Measurements from ENCODE around the gene ZNF311. TPM values are rescaled to one million over a fixed set of nuclear protein-coding genes. Genes with fewer than 3 reads are reported as not detected.

ZNF311 gene
- total and polyA plus RNA-seq, 2 of the 13 experiments (the other 11 are each of a cell fraction or from before 2014, with no cell fraction given), result not detected

GRCh38 chr6:28980852-28981430 lies 24.2 kb downstream of the ZNF311 start (continued):
- no peak for TF ChIP-seq BATF2 (CRISPR knock-in tag; IDR thresholded peaks at IDR 0.05)
- TF ChIP-seq ZNF619 (CRISPR knock-in tag; IDR thresholded peaks at IDR 0.05), result 0 out of 2 replicates have a peak, but pooled peaks have one; percentile 65
- TF ChIP-seq ZNF543 (CRISPR knock-in tag; IDR thresholded peaks at IDR 0.05), result peak; percentile 77; the same call in 1 of the 2 replicates
- peak; percentile 99 for TF ChIP-seq TFE3 (CRISPR knock-in tag; IDR thresholded peaks at IDR 0.05)
- TF ChIP-seq ZNF143 (CRISPR knock-in tag; IDR thresholded peaks at IDR 0.05), result no peak
- TF ChIP-seq MTERF4 (CRISPR knock-in tag; IDR thresholded peaks at IDR 0.05), result no peak
- no peak for TF ChIP-seq PAF1 (CRISPR knock-in tag; IDR thresholded peaks at IDR 0.05)
- peak; percentile 97 for TF ChIP-seq NR2F6 (IDR thresholded peaks at IDR 0.05)
- peak; percentile 98 for TF ChIP-seq NR2F6 (CRISPR knock-in tag; IDR thresholded peaks at IDR 0.05)
- peak; percentile 85 for TF ChIP-seq NR2F2 (IDR thresholded peaks at IDR 0.05; ENCODE audit: borderline replicate concordance, low read depth)
- TF ChIP-seq ELF1 (CRISPR knock-in tag; IDR thresholded peaks at IDR 0.05), result no peak
- no peak for TF ChIP-seq KIAA2018 (CRISPR knock-in tag; IDR thresholded peaks at IDR 0.05; ENCODE audit: borderline replicate concordance)
- TF ChIP-seq ZNF230 (CRISPR knock-in tag; IDR thresholded peaks at IDR 0.05), result no peak
- TF ChIP-seq AKAP8 (CRISPR knock-in tag; IDR thresholded peaks at IDR 0.05), result no peak
- no peak for TF ChIP-seq LCORL (IDR thresholded peaks at IDR 0.05)
- peak; percentile 39; the same call in 1 of the 2 replicates for TF ChIP-seq LCORL (CRISPR knock-in tag; IDR thresholded peaks at IDR 0.05)
- TF ChIP-seq ZBTB43 (CRISPR knock-in tag; conservative IDR thresholded peaks at IDR 0.05), result no peak
- TF ChIP-seq ZNF33B (CRISPR knock-in tag; IDR thresholded peaks at IDR 0.05), result no peak
- TF ChIP-seq ZNF331 (CRISPR knock-in tag; IDR thresholded peaks at IDR 0.05), result peak; percentile 74
- no peak for TF ChIP-seq GZF1 (CRISPR knock-in tag; IDR thresholded peaks at IDR 0.05)
